PC-3 (cell line): ENCODE data around the gene CD48. TPM values are rescaled to one million over a fixed set of nuclear protein-coding genes. Genes with fewer than 3 reads are reported as not detected.

Experiments used
- ATAC-seq: fragments of 200-7000 bp; cut with Tn5 transposase; 2 replicates; pipeline ENCODE4 v1.9.1; 2020; ENCODE audit warnings: mild to moderate bottlenecking, moderate library complexity
- BruUV-seq: library from RNA; stranded (reverse); fragments of 400-500 nt; replicated peaks from 2 replicates; lab custom pipeline; 2021; lab: Mats Ljungman, UMichigan
- CTCF ChIA-PET: fragments of 300-600 bp; sonication (Branson Sonifier 250); formaldehyde crosslinking; loops from one replicate; lab custom pipeline; 2022; ENCODE audit warnings: antibody characterized with exemption; lab: Charles Lee
- POLR2A ChIA-PET: fragments of 300-600 bp; sonication (Branson Sonifier 250); formaldehyde crosslinking; loops from one replicate; lab custom pipeline; 2022; ENCODE audit warnings: antibody characterized with exemption; ENCODE audit not compliant: unreplicated experiment; lab: Charles Lee
- DNase-seq: peaks from one replicate; pipeline ENCODE4 v3.0.0-alpha.2; 2015
- H2AFZ ChIP-seq: fragments of 300-600 bp; sonication (generic); 2 replicates; pipeline ENCODE4 v1.6.0; 2016; ENCODE audit warnings: antibody characterized with exemption, low read length
- H3F3A ChIP-seq: fragments of 300-600 bp; sonication (generic); one replicate; pipeline ENCODE4 v1.6.0; 2017; ENCODE audit warnings: antibody characterized with exemption, low read length, control low read depth, mild to moderate bottlenecking; ENCODE audit not compliant: unreplicated experiment
- H3K27ac ChIP-seq: fragments of 300-600 bp; sonication (generic); 2 replicates; pipeline ENCODE4 v1.5.1; 2016; ENCODE audit warnings: mild to moderate bottlenecking, low read length
- H3K27me3 ChIP-seq: fragments of 300-600 bp; sonication (generic); 2 replicates; pipeline ENCODE4 v1.6.1; 2016; ENCODE audit warnings: low read length, mixed read lengths
- H3K36me3 ChIP-seq: fragments of 300-600 bp; sonication (generic); 2 replicates; pipeline ENCODE4 v1.6.1; 2016; ENCODE audit warnings: low read depth, mixed run types, low read length, mixed read lengths
- H3K4me1 ChIP-seq: fragments of 300-600 bp; sonication (generic); 2 replicates; pipeline ENCODE4 v1.5.1; 2016; ENCODE audit warnings: low read length; ENCODE audit not compliant: insufficient read depth
- H3K4me2 ChIP-seq: fragments of 300-600 bp; sonication (generic); 2 replicates; pipeline ENCODE4 v1.6.0; 2016; ENCODE audit warnings: low read length
- H3K4me3 ChIP-seq: fragments of 300-600 bp; sonication (generic); 2 replicates; pipeline ENCODE4 v1.5.1; 2016; ENCODE audit warnings: mild to moderate bottlenecking, low read length, mixed read lengths
- H3K79me2 ChIP-seq: fragments of 300-600 bp; sonication (generic); 2 replicates; pipeline ENCODE4 v1.6.1; 2017; ENCODE audit warnings: low read length, mixed read lengths
- H3K9ac ChIP-seq: fragments of 300-600 bp; sonication (generic); 2 replicates; pipeline ENCODE4 v1.6.0; 2016; ENCODE audit warnings: mild to moderate bottlenecking, low read length
- H3K9me2 ChIP-seq: fragments of 300-600 bp; sonication (generic); replicated peaks from 2 replicates; pipeline ENCODE4 v1.6.1; 2016; ENCODE audit warnings: mixed run types, low read length, mixed read lengths
- H3K9me3 ChIP-seq: fragments of 300-600 bp; sonication (generic); 2 replicates; pipeline ENCODE4 v1.6.1; 2016; ENCODE audit warnings: low read length, mixed read lengths
- H4K20me1 ChIP-seq: fragments of 300-600 bp; sonication (generic); 2 replicates; pipeline ENCODE4 v1.6.1; 2016; ENCODE audit warnings: low read length, mixed read lengths
- CTCF ChIP-seq: fragments of 300-600 bp; sonication (generic); conservative IDR thresholded peaks from 2 replicates; pipeline ENCODE4 v1.5.1; 2017; ENCODE audit warnings: antibody characterized with exemption, low read depth, mild to moderate bottlenecking, low read length
- EZH2 ChIP-seq: fragments of 300-600 bp; sonication (generic); IDR thresholded peaks from one replicate; pipeline ENCODE4 v1.6.1; 2017; ENCODE audit warnings: antibody characterized with exemption, mild to moderate bottlenecking, low read length; ENCODE audit not compliant: unreplicated experiment
- EZH2phosphoT487 ChIP-seq: fragments of 300-600 bp; sonication (generic); IDR thresholded peaks from 2 replicates; pipeline ENCODE4 v1.6.1; 2018; ENCODE audit warnings: mild to moderate bottlenecking, antibody characterized with exemption, low read length, borderline replicate concordance
- intact Hi-C: fragments of 100-400 bp; cut with micrococcal nuclease; formaldehyde crosslinking; loops from 2 replicates; pipeline ENCODE4 v1.9.0; 2023
- total RNA-seq: library from RNA; depleted of rRNA; stranded (reverse); fragments of >200 nt; gene quantifications from 2 replicates; pipeline ENCODE4 v1.2.3, GENCODE V29; 2014

CD48 gene
- total RNA-seq, 1 experiment from 2014 or later, result not detected

- H3K4me2 ChIP-seq, result no peak overlapping the region
- H3K4me3 ChIP-seq, result no peak overlapping the region
- ATAC-seq, result no peak
- H3F3A ChIP-seq, result no peaks in the 10 kb centered on the region
- no peak overlapping the region for H3K9ac ChIP-seq
- no peaks in the 10 kb centered on the region for H3K36me3 ChIP-seq
- intact Hi-C loops, result no loop called here
- no peaks in the 10 kb centered on the region for H3K4me1 ChIP-seq
- H3K9me3 ChIP-seq, result no peaks in the 10 kb centered on the region
- H2AFZ ChIP-seq, result no peak overlapping the region
- CTCF ChIA-PET, result no interaction called here
- no TSS peak for BruUV-seq
- no peaks in the 10 kb centered on the region for H3K9me2 ChIP-seq
- peaks cover 88% of the 10 kb centered on the region for H3K27me3 ChIP-seq
- POLR2A ChIA-PET, result no interaction called here
- H3K27ac ChIP-seq, result no peak overlapping the region
- DNase-seq, result no peak
- H4K20me1 ChIP-seq, result no peaks in the 10 kb centered on the region
- H3K79me2 ChIP-seq, result no peaks in the 10 kb centered on the region
- TF ChIP-seq EZH2phosphoT487 (no peak), EZH2 (no peak), CTCF (no peak)
Observed at GRCh38 chr1:160640359-160641123, 71.1 kb downstream of the CD48 start.

DNA sequence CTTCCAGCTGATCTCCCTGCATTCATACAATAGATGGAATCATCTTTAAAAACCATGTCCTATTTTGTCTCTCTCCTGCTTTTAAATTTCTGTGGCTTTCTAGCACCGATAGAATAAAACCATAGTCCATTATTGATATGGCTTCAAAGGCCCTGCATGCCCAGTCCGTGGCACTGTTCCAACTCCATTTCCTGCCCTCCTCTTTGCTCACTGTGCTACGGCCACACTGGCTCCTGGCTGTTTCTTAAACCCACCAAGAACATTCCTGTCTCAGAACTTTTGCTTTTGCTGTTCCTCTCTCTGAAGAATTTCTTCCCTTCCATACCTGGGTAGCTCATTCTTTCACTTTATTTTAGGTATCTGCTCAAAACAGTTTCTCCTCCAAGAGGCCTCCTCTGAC lies 72.0 kb downstream of the CD48 start:
- Histone ChIP-seq H3K9me2 (no peaks in the 10 kb centered on the region), H3K27ac (no peak overlapping the region), H3K9me3 (no peaks in the 10 kb centered on the region), H3K27me3 (peaks cover 87% of the 10 kb centered on the region), H2AFZ (no peak overlapping the region), H3K36me3 (no peaks in the 10 kb centered on the region), H3K9ac (no peak overlapping the region), H3K4me1 (no peaks in the 10 kb centered on the region), H4K20me1 (no peaks in the 10 kb centered on the region), H3K4me2 (no peak overlapping the region), H3K4me3 (no peak overlapping the region), H3F3A (no peaks in the 10 kb centered on the region), H3K79me2 (no peaks in the 10 kb centered on the region)
- ATAC-seq, result no peak
- ChIA-PET CTCF (no interaction called here), POLR2A (no interaction called here)
- TF ChIP-seq CTCF (no peak), EZH2phosphoT487 (no peak), EZH2 (no peak)
- no TSS peak for BruUV-seq
- no peak for DNase-seq
- intact Hi-C loops, result no loop called here

DNA sequence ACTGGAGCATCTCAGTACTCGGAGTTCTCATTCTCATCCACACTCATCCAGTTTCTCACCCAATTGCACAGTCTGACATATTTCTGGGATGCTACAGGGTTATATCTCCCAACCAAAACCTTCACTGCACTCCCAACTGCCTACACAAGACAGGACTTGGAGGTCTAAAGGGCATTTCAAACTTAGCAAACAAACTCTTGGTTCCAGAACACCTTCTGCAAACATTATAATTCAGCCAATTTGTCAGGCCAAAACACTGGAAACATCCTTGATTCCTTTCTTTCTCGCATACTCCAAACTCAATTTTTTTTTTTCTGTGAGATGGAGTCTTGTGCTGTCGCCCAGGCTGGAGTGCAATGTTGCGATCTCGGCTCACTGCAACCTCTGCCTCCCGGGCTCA lies 72.7 kb downstream of the CD48 start:
- Histone ChIP-seq H3K9ac (no peak overlapping the region), H3K4me2 (no peak overlapping the region), H3K4me3 (no peak overlapping the region), H3K9me3 (no peaks in the 10 kb centered on the region), H3K27ac (no peak overlapping the region), H3F3A (no peaks in the 10 kb centered on the region), H3K9me2 (no peaks in the 10 kb centered on the region), H3K27me3 (peaks cover 87% of the 10 kb centered on the region), H2AFZ (no peak overlapping the region), H3K79me2 (no peaks in the 10 kb centered on the region), H3K36me3 (no peaks in the 10 kb centered on the region), H3K4me1 (no peaks in the 10 kb centered on the region), H4K20me1 (no peaks in the 10 kb centered on the region)
- DNase-seq, result no peak
- TF ChIP-seq EZH2phosphoT487, result no peak
- TF ChIP-seq EZH2, result no peak
- ChIA-PET CTCF (no interaction called here), POLR2A (no interaction called here)
- intact Hi-C loops, result no loop called here
- no TSS peak for BruUV-seq
- ATAC-seq, result no peak
